OCI-LY7 (cell line): ENCODE data around the gene MED27. TPM values are rescaled to one million over a fixed set of nuclear protein-coding genes. Genes with fewer than 3 reads are reported as not detected.

Experiments
- BruUV-seq: library from RNA; stranded (reverse); fragments of 400-500 nt; replicated peaks from 2 replicates; lab custom pipeline; 2021; lab: Mats Ljungman, UMichigan
- CTCF ChIA-PET: fragments of 300-600 bp; sonication (Branson Sonifier 250); formaldehyde crosslinking; loops from one replicate; lab custom pipeline; 2022; ENCODE audit warnings: antibody characterized with exemption; ENCODE audit not compliant: unreplicated experiment; lab: Charles Lee
- POLR2A ChIA-PET: fragments of 300-600 bp; sonication (Branson Sonifier 250); formaldehyde crosslinking; loops from one replicate; lab custom pipeline; 2022; ENCODE audit warnings: antibody characterized with exemption; lab: Charles Lee
- DNase-seq: peaks from one replicate; pipeline ENCODE4 v3.0.0-alpha.2; 2015; ENCODE audit warnings: low spot score
- H2AFZ ChIP-seq: fragments of 200-600 bp; sonication (generic), shearing (Covaris generic); 2 replicates; pipeline ENCODE4 v1.6.1; 2014; ENCODE audit warnings: mild to moderate bottlenecking, antibody characterized with exemption, low read length, moderate library complexity
- H3K27ac ChIP-seq: fragments of 200-600 bp; sonication (generic); 2 replicates; pipeline ENCODE4 v1.5.1; 2014; ENCODE audit warnings: mixed run types, low read depth, mild to moderate bottlenecking, moderate library complexity, low read length, inconsistent platforms; ENCODE audit not compliant: poor library complexity, severe bottlenecking
- H3K36me3 ChIP-seq: fragments of 200-600 bp; sonication (generic); 2 replicates; pipeline ENCODE4 v1.6.1; 2014; ENCODE audit warnings: mild to moderate bottlenecking, antibody characterized with exemption, low read length, moderate library complexity, mixed read lengths; ENCODE audit not compliant: insufficient read depth
- H3K4me1 ChIP-seq: fragments of 200-600 bp; sonication (generic); 2 replicates; pipeline ENCODE4 v1.5.1; 2014; ENCODE audit warnings: mild to moderate bottlenecking, low read length; ENCODE audit not compliant: insufficient read depth, poor library complexity, severe bottlenecking
- H3K4me2 ChIP-seq: fragments of 200-600 bp; sonication (generic); 2 replicates; pipeline ENCODE4 v1.6.1; 2014; ENCODE audit warnings: mild to moderate bottlenecking, low read length
- H3K4me3 ChIP-seq: fragments of 200-600 bp; sonication (generic); 2 replicates; pipeline ENCODE4 v1.5.1; 2014; ENCODE audit warnings: mild to moderate bottlenecking, low read depth, low read length; ENCODE audit not compliant: poor library complexity, severe bottlenecking
- H3K79me2 ChIP-seq: fragments of 200-600 bp; sonication (generic); 2 replicates; pipeline ENCODE4 v1.6.1; 2016; ENCODE audit warnings: low read depth, mild to moderate bottlenecking, low read length, moderate library complexity, mixed read lengths; ENCODE audit not compliant: insufficient read depth
- H3K9me2 ChIP-seq: fragments of 200-600 bp; sonication (generic); 2 replicates; pipeline ENCODE4 v1.6.1; 2016; ENCODE audit warnings: mild to moderate bottlenecking, low read length, mixed read lengths; ENCODE audit not compliant: insufficient read depth
- H3K9me3 ChIP-seq: fragments of 200-600 bp; sonication (generic); 2 replicates; pipeline ENCODE4 v1.6.1; 2014; ENCODE audit warnings: mild to moderate bottlenecking, mixed run types, low read length, mixed read lengths
- H4K20me1 ChIP-seq: fragments of 200-600 bp; sonication (generic); 2 replicates; pipeline ENCODE4 v1.6.1; 2014; ENCODE audit warnings: mild to moderate bottlenecking, antibody characterized with exemption, low read length, moderate library complexity, mixed read lengths; ENCODE audit not compliant: insufficient read depth
- CTCF ChIP-seq: fragments of 200-600 bp; sonication (generic); conservative IDR thresholded peaks from 2 replicates; pipeline ENCODE4 v1.5.1; 2014; ENCODE audit warnings: mild to moderate bottlenecking, antibody characterized with exemption, low read length, moderate library complexity, mixed read lengths
- EZH2phosphoT487 ChIP-seq: fragments of 200-600 bp; sonication (generic); IDR thresholded peaks from 2 replicates; pipeline ENCODE4 v1.6.1; 2018; ENCODE audit warnings: low read depth, borderline replicate concordance, mild to moderate bottlenecking, mixed run types, antibody characterized with exemption, low read length, moderate library complexity, mixed read lengths
- intact Hi-C: fragments of 100-400 bp; cut with micrococcal nuclease; formaldehyde crosslinking; loops from one replicate; pipeline ENCODE4 v1.10.0; 2022; ENCODE audit not compliant: unreplicated experiment
- total RNA-seq, 2 experiments: library from RNA; depleted of rRNA in 1 of 2; stranded (reverse); fragments of >200 nt in 1 of 2; shearing (Covaris generic) in 1 of 2; gene quantifications; 2 replicates each; pipeline ENCODE4 v1.2.3, GENCODE V29; 2014 to 2022

The MED27 gene
- total RNA-seq, 2 experiments from 2014 or later, result 23.1 to 32.6 TPM

GRCh38 chr9:132001567-132001966, 78.1 kb downstream of the MED27 start:
- Histone ChIP-seq H4K20me1 (no peaks in the 10 kb centered on the region), H3K9me2 (no peaks in the 10 kb centered on the region), H3K27ac (no peak overlapping the region), H2AFZ (no peak overlapping the region), H3K4me1 (no peaks in the 10 kb centered on the region), H3K4me2 (no peak overlapping the region), H3K9me3 (no peaks in the 10 kb centered on the region), H3K4me3 (no peak overlapping the region), H3K79me2 (no peaks in the 10 kb centered on the region), H3K36me3 (no peaks in the 10 kb centered on the region; the same call in 1 of the 2 replicates)
- intact Hi-C loops, result no loop called here
- BruUV-seq, result no TSS peak
- ChIA-PET CTCF (no interaction called here), POLR2A (interaction anchor here (1.1 to 1.2 kb wide), 2 partner anchors 10 to 12 kb away, joined by 3 to 4 read pairs; no protein-coding TSS in a partner anchor)
- no peak for DNase-seq
- TF ChIP-seq CTCF (no peak), EZH2phosphoT487 (no peak)

- no TSS peak for BruUV-seq
- Histone ChIP-seq H3K9me2 (no peaks in the 10 kb centered on the region), H3K4me2 (no peak overlapping the region), H4K20me1 (no peaks in the 10 kb centered on the region), H3K4me1 (no peaks in the 10 kb centered on the region), H3K27ac (no peak overlapping the region), H2AFZ (no peak overlapping the region), H3K36me3 (no peaks in the 10 kb centered on the region; the same call in 1 of the 2 replicates), H3K4me3 (no peak overlapping the region), H3K9me3 (no peaks in the 10 kb centered on the region), H3K79me2 (no peaks in the 10 kb centered on the region)
- intact Hi-C loops, result no loop called here
- no peak for TF ChIP-seq EZH2phosphoT487
- TF ChIP-seq CTCF, result no peak
- DNase-seq, result no peak
- ChIA-PET CTCF (no interaction called here), POLR2A (interaction anchor here (1.2 kb wide), 1 partner anchor 11 kb away, joined by 3 read pairs; no protein-coding TSS in a partner anchor)
Measured at GRCh38 chr9:132000659-132001058, 79.0 kb downstream of the MED27 start.

- H3K36me3 ChIP-seq, result no peaks in the 10 kb centered on the region; the same call in 1 of the 2 replicates
- TF ChIP-seq EZH2phosphoT487 (no peak), CTCF (no peak)
- H2AFZ ChIP-seq, result no peak overlapping the region
- H3K4me3 ChIP-seq, result no peak overlapping the region
- H3K27ac ChIP-seq, result no peak overlapping the region
- CTCF ChIA-PET, result no interaction called here
- H3K4me2 ChIP-seq, result no peak overlapping the region
- no TSS peak for BruUV-seq
- intact Hi-C loops, result no loop called here
- H3K9me3 ChIP-seq, result no peaks in the 10 kb centered on the region
- H4K20me1 ChIP-seq, result no peaks in the 10 kb centered on the region
- no peaks in the 10 kb centered on the region for H3K9me2 ChIP-seq
- DNase-seq, result no peak
- POLR2A ChIA-PET, result no interaction called here
- no peaks in the 10 kb centered on the region for H3K79me2 ChIP-seq
- no peaks in the 10 kb centered on the region for H3K4me1 ChIP-seq
Measured at GRCh38 chr9:131999692-132000551, 79.7 kb downstream of the MED27 start.
